Lung (tissue), 12 donors: ENCODE data around the gene COL4A1. TPM values are rescaled to one million over a fixed set of nuclear protein-coding genes. Genes with fewer than 3 reads are reported as not detected.

Experiments
- ATAC-seq: fragments of 200-7000 bp; cut with Tn5 transposase; one replicate; pipeline ENCODE4 v1.9.1; 2020; ENCODE audit warnings: moderate number of reproducible peaks; ENCODE audit not compliant: insufficient read depth, low FRiP score
- DNase-seq, 3 donors: peaks; one replicate each; pipeline ENCODE4 v3.0.0-alpha.2; 2013 to 2017
- H3K27ac ChIP-seq, 2 donors: one replicate each; pipeline ENCODE4 v1.5.1; 2013; ENCODE audit warnings: mild to moderate bottlenecking in 2 of 2, moderate library complexity in 2 of 2, control low read depth in 1 of 2, inconsistent platforms in 1 of 2, low read depth in 1 of 2, low read length in 1 of 2
- H3K27me3 ChIP-seq, 3 donors: one replicate each; pipeline ENCODE4 v1.5.1; 2013; ENCODE audit warnings: low read length in 2 of 3; ENCODE audit not compliant: control insufficient read depth in 3 of 3, insufficient read depth in 3 of 3
- H3K36me3 ChIP-seq, 4 donors: one replicate each; pipeline ENCODE4 v1.5.1; 2013; ENCODE audit warnings: low read length in 4 of 4, mild to moderate bottlenecking in 1 of 4, moderate library complexity in 1 of 4; ENCODE audit not compliant: control insufficient read depth in 4 of 4, insufficient read depth in 4 of 4
- H3K4me1 ChIP-seq, 5 donors: one replicate each; pipeline ENCODE4 v1.5.1; 2013; ENCODE audit warnings: low read length in 5 of 5, mild to moderate bottlenecking in 2 of 5, moderate library complexity in 1 of 5; ENCODE audit not compliant: control insufficient read depth in 5 of 5, insufficient read depth in 5 of 5
- H3K4me3 ChIP-seq: one replicate; pipeline ENCODE4 v1.5.1; 2013; ENCODE audit warnings: mild to moderate bottlenecking, control low read depth, moderate library complexity
- H3K9ac ChIP-seq, 2 donors: one replicate each; pipeline ENCODE4 v1.5.1; 2013; ENCODE audit warnings: low read length in 2 of 2, control low read depth in 1 of 2; ENCODE audit not compliant: insufficient read depth in 1 of 2
- H3K9me3 ChIP-seq, 4 donors: one replicate each; pipeline ENCODE4 v1.5.1; 2013; ENCODE audit warnings: low read length in 3 of 4, mild to moderate bottlenecking in 1 of 4, moderate library complexity in 1 of 4; ENCODE audit not compliant: control insufficient read depth in 4 of 4, insufficient read depth in 3 of 4
- WGBS, 2 donors: extraction: QIAGEN DNeasy Blood & Tissue Kit; methylation state at CpG; one replicate each; pipeline ENCODE4 v1.1.7; 2013; 5-methylcytosine and 5-hydroxymethylcytosine counted together
- polyA plus RNA-seq, 2 donors: library from polyadenylated mRNA; stranded (reverse); fragments of 200-250 nt; gene quantifications; one replicate each; pipeline ENCODE4 v1.2.1, GENCODE V29; 2013
- total RNA-seq, 2 donors: library from RNA; depleted of rRNA in 1 of 2; stranded (reverse); fragments of >200 nt in 1 of 2; gene quantifications; one replicate each; pipeline ENCODE4 v1.2.1, GENCODE V29; 2014 to 2021
- TF ChIP-seq, protein P1 (sequence below): IDR thresholded peaks from 2 replicates; pipeline ENCODE4 v1.5.1; 2012; ENCODE audit warnings: mild to moderate bottlenecking; ENCODE audit errors: control extremely low read depth, extremely low read depth
- donor health status: control.
- donor health status: control.
- donor health status: Bipolar disorder and iron deficiency.
- donor health status: healthy.
- donor health status: DM: yes; HTN: yes; CAD: no.

Gene COL4A1
- total and polyA plus RNA-seq, 4 donors = 114 to 1,051 (median 318) TPM

DNA sequence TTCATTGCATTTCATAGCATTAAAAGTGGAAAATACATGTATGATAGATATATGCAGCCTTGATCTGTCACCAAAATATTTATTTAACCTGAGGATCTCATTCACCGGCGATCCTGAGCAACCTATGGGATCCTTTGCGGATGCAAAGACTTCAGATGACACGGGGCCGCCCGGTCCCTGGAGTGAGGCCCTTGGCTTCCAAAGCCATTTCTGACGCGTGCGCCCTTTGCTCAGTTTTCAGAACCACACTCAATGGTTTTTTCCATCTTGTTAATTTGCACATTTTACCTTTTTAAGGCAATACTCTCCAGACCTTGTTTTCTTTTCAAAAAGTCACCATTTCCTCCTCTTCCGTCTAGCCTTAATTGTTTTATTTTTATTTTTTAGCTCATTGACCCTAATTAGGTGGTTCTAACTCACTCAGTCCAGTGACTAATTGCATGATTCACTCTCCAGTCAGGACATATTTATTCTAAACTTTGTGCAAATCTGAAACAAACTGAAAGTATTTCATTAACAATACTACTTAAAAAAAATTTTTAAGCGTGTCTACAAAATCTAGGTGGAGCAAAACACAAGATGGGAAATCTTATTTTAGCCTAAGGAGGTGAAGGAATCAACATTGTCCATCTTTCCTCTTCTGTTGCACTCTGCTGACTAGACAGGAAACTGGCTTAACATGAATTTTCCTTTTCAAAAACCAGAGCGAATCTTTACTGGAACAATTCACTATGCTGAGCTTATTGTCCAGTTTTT lies 47.9 kb downstream of the COL4A1 start:
- Histone ChIP-seq H3K4me1 (peaks cover 2 to 20% (median 14%) of the 10 kb centered on the region in 5 donors), H3K9ac (no peak overlapping the region), H3K9me3 (peaks cover 0 to 2% (median 0%) of the 10 kb centered on the region in 4 donors), H3K27me3 (no peaks in the 10 kb centered on the region), H3K27ac (no peak overlapping the region), H3K4me3 (no peak overlapping the region), H3K36me3 (no peaks in the 10 kb centered on the region)
- 82% methylated on average over 12 of the region's 12 CpGs for WGBS, 2 donors
- DNase-seq (no peak), ATAC-seq (no peak)
- TF ChIP-seq, protein P1, sequence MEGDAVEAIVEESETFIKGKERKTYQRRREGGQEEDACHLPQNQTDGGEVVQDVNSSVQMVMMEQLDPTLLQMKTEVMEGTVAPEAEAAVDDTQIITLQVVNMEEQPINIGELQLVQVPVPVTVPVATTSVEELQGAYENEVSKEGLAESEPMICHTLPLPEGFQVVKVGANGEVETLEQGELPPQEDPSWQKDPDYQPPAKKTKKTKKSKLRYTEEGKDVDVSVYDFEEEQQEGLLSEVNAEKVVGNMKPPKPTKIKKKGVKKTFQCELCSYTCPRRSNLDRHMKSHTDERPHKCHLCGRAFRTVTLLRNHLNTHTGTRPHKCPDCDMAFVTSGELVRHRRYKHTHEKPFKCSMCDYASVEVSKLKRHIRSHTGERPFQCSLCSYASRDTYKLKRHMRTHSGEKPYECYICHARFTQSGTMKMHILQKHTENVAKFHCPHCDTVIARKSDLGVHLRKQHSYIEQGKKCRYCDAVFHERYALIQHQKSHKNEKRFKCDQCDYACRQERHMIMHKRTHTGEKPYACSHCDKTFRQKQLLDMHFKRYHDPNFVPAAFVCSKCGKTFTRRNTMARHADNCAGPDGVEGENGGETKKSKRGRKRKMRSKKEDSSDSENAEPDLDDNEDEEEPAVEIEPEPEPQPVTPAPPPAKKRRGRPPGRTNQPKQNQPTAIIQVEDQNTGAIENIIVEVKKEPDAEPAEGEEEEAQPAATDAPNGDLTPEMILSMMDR = no peak

DNA sequence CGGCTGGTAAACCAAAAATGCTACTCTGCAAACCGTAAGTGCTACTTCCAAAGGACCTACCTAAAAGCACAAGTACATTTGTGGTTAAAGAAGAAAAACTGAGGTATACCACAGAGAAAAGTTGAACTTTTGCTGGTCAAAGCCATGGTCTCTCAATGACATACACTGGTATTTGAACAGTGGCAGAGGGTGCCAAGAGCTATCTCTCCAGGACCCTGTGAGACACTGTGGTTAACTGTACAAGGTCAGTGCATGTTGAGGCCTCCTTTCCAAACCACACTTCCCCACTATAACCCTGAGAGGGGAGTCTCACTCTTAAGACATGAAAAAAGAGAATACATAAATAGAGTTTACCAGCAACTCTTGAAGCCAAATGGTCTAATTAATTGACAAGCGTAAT lies 49.5 kb downstream of the COL4A1 start:
- H3K36me3 ChIP-seq = no peaks in the 10 kb centered on the region
- no peaks in the 10 kb centered on the region for H3K27me3 ChIP-seq
- no peak overlapping the region for H3K4me3 ChIP-seq
- peaks cover 0 to 2% (median 0%) of the 10 kb centered on the region in 4 donors for H3K9me3 ChIP-seq
- H3K27ac ChIP-seq = no peak overlapping the region
- TF ChIP-seq, protein P1 = no peak
- ATAC-seq = no peak
- WGBS, 2 donors = 92 to 96% methylated on average over 3 of the region's 3 CpGs
- H3K4me1 ChIP-seq = peaks cover 0 to 13% (median 7%) of the 10 kb centered on the region in 5 donors
- no peak overlapping the region for H3K9ac ChIP-seq
- DNase-seq = no peak

DNA sequence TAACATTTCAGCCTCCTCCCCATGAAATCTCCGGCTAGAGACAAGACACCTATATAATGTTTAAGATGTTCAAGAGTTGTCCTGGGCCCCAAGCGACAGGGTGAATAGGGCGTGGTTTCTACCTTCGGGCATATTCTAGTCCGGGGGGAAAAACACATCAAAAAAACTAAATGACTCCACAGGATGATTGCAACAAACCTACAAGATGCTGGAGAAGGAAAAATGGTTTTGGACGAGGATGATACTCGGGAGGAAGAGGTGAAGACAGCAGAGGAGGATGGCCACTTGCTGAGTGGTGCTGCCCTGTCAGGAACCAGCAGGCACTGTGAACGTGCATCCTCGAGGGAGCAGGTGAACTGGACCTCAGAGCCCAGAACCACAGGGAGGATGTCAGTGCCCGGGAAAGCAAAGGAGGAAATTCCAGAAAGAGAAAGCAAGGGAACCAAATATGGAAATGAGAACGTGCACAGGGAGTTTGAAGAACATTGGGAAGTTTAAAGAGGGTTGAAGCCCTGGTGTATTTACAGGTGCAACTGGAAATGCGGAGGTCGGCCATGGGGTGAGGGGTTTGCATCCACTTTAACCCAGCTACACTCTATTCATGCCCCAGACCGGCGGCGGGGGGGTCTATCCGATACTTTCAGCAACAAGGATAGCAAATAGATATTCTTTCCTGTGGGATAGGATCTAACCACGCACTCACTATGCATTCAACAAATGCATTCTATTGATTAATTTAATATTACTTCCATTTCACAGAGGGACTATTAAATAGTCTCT lies 50.6 kb downstream of the COL4A1 start:
- ATAC-seq = no peak
- Histone ChIP-seq H3K9ac (no peak overlapping the region), H3K27me3 (no peaks in the 10 kb centered on the region), H3K36me3 (no peaks in the 10 kb centered on the region), H3K4me3 (no peak overlapping the region), H3K9me3 (peaks cover 0 to 2% (median 0%) of the 10 kb centered on the region in 4 donors), H3K27ac (peak overlapping the region in 1 of 2 donors; percentile 67), H3K4me1 (peaks cover 0 to 19% (median 0%) of the 10 kb centered on the region in 5 donors)
- TF ChIP-seq, protein P1 = no peak
- WGBS, 2 donors = 79% methylated on average over 18 of the region's 18 CpGs
- DNase-seq = no peak
